Hepatocyte (in vitro differentiated cells): Measurements from ENCODE around the gene CALHM1.

Experiments
- EZH2 ChIP-seq: fragments of 200-600 bp; sonication (generic); IDR thresholded peaks from 2 replicates; pipeline ENCODE4 v1.6.1; 2016; ENCODE audit warnings: antibody characterized with exemption, mild to moderate bottlenecking, borderline replicate concordance
- EZH2phosphoT487 ChIP-seq: fragments of 200-600 bp; sonication (generic); IDR thresholded peaks from one replicate; pipeline ENCODE4 v1.6.1; 2018; ENCODE audit warnings: antibody characterized with exemption, mild to moderate bottlenecking, low read depth, moderate library complexity; ENCODE audit not compliant: unreplicated experiment, severe bottlenecking
- TF ChIP-seq, protein P1 (sequence below): fragments of 200-600 bp; sonication (generic); IDR thresholded peaks from 2 replicates; pipeline ENCODE4 v1.5.1; 2016; ENCODE audit warnings: antibody characterized with exemption, mild to moderate bottlenecking; ENCODE audit not compliant: poor library complexity

DNA sequence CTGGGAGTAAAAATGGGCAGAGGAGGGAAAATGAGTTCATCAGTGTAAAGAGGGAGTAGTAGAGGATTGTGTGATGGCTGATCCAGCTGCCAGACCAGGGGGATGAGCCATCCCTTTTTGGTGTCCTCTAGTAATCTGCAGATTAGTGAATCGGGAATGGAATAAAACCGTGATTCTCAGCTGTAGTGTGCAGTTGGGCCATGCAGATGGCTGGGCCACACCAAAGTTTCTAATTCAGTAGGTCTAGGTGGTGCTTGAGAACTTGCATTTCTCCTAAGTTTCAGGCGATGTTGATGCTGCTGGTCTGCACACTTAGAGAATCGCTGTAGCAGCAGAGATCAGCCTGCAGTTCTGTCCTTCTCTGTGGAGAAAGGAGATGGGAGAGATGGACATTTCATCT is 39.6 kb downstream of the CALHM1 start:
- TF ChIP-seq, protein P1, sequence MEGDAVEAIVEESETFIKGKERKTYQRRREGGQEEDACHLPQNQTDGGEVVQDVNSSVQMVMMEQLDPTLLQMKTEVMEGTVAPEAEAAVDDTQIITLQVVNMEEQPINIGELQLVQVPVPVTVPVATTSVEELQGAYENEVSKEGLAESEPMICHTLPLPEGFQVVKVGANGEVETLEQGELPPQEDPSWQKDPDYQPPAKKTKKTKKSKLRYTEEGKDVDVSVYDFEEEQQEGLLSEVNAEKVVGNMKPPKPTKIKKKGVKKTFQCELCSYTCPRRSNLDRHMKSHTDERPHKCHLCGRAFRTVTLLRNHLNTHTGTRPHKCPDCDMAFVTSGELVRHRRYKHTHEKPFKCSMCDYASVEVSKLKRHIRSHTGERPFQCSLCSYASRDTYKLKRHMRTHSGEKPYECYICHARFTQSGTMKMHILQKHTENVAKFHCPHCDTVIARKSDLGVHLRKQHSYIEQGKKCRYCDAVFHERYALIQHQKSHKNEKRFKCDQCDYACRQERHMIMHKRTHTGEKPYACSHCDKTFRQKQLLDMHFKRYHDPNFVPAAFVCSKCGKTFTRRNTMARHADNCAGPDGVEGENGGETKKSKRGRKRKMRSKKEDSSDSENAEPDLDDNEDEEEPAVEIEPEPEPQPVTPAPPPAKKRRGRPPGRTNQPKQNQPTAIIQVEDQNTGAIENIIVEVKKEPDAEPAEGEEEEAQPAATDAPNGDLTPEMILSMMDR = no peak
- no peak for TF ChIP-seq EZH2
- no peak for TF ChIP-seq EZH2phosphoT487
